ENCODE data around the gene ELOVL7. TPM values are rescaled to one million over a fixed set of nuclear protein-coding genes. Genes with fewer than 3 reads are reported as not detected.
"Not testable (repeated sequence)": the region's sequence is repeated elsewhere in the genome, so short reads cannot be mapped to it uniquely, and the experiment has no call there.

The ELOVL7 gene
- total RNA-seq, 1 donor from 2014 or later: 22.1 TPM

GRCh38 chr5:60887096-60887495, 43.0 kb upstream of the ELOVL7 start:
- Histone ChIP-seq H3K27me3 (ENCODE audit: control insufficient read depth, insufficient read depth, low read length) (no peaks in the 10 kb centered on the region), H3K36me3 (ENCODE audit: control insufficient read depth, insufficient read depth, low read length) (no peaks in the 10 kb centered on the region), H3K4me3 (ENCODE audit: low read depth, low read length) (no peak overlapping the region)
- FAIRE-seq (no peak), DNase-seq (ENCODE audit: low read depth) (no peak)
- no peak for TF ChIP-seq CTCF (IDR thresholded peaks at IDR 0.05; ENCODE audit: insufficient read depth, low read length, severe bottlenecking)

- Histone ChIP-seq H3K4me3 (ENCODE audit: low read depth, low read length) (no peak overlapping the region), H3K36me3 (ENCODE audit: control insufficient read depth, insufficient read depth, low read length) (no peaks in the 10 kb centered on the region), H3K27me3 (ENCODE audit: control insufficient read depth, insufficient read depth, low read length) (no peaks in the 10 kb centered on the region)
- no peak for FAIRE-seq
- no peak for DNase-seq (ENCODE audit: low read depth)
- TF ChIP-seq CTCF (IDR thresholded peaks at IDR 0.05; ENCODE audit: insufficient read depth, low read length, severe bottlenecking): no peak
These were observed 42.1 kb upstream of the ELOVL7 start for GRCh38 chr5:60886158-60886557.

- no peak for FAIRE-seq
- peak; percentile 38 for DNase-seq (ENCODE audit: low read depth)
- H3K36me3 ChIP-seq (ENCODE audit: control insufficient read depth, insufficient read depth, low read length): no peaks in the 10 kb centered on the region
- peak; percentile 46 for TF ChIP-seq CTCF (IDR thresholded peaks at IDR 0.05; ENCODE audit: insufficient read depth, low read length, severe bottlenecking)
- H3K27me3 ChIP-seq (ENCODE audit: control insufficient read depth, insufficient read depth, low read length): no peaks in the 10 kb centered on the region
- no peak overlapping the region for H3K4me3 ChIP-seq (ENCODE audit: low read depth, low read length)
These were observed 39.2 kb upstream of the ELOVL7 start for GRCh38 chr5:60883229-60883628.

- Histone ChIP-seq H3K36me3 (ENCODE audit: control insufficient read depth, insufficient read depth, low read length) (no peaks in the 10 kb centered on the region), H3K27me3 (ENCODE audit: control insufficient read depth, insufficient read depth, low read length) (no peaks in the 10 kb centered on the region), H3K4me3 (ENCODE audit: low read depth, low read length) (no peak overlapping the region)
- FAIRE-seq (no peak), DNase-seq (ENCODE audit: low read depth) (no peak)
- no peak for TF ChIP-seq CTCF (IDR thresholded peaks at IDR 0.05; ENCODE audit: insufficient read depth, low read length, severe bottlenecking)
These were observed 28.8 kb upstream of the ELOVL7 start for GRCh38 chr5:60872892-60873291.

- FAIRE-seq (no peak), DNase-seq (ENCODE audit: low read depth) (no peak)
- TF ChIP-seq CTCF (IDR thresholded peaks at IDR 0.05; ENCODE audit: insufficient read depth, low read length, severe bottlenecking): no peak
- Histone ChIP-seq H3K36me3 (ENCODE audit: control insufficient read depth, insufficient read depth, low read length) (no peaks in the 10 kb centered on the region), H3K4me3 (ENCODE audit: low read depth, low read length) (no peak overlapping the region), H3K27me3 (ENCODE audit: control insufficient read depth, insufficient read depth, low read length) (no peaks in the 10 kb centered on the region)
These were observed 26.8 kb upstream of the ELOVL7 start for GRCh38 chr5:60870857-60871256.

GRCh38 chr5:60860572-60860971, 16.5 kb upstream of the ELOVL7 start:
- not testable (repeated sequence) for H3K36me3 ChIP-seq (ENCODE audit: control insufficient read depth, insufficient read depth, low read length); DNase-seq (ENCODE audit: low read depth); H3K27me3 ChIP-seq (ENCODE audit: control insufficient read depth, insufficient read depth, low read length); FAIRE-seq; H3K4me3 ChIP-seq (ENCODE audit: low read depth, low read length)

Measured in bronchial epithelial cell (primary cell).